Testis (tissue), 3 donors: ENCODE data around the gene CALD1. TPM values are rescaled to one million over a fixed set of nuclear protein-coding genes. Genes with fewer than 3 reads are reported as not detected.
A peak's percentile ranks its signal among the peaks of the same experiment; 100 is the strongest.

Experiments
- DNase-seq: peaks from one replicate; pipeline ENCODE4 v3.0.0-alpha.2; 2019
- H3K27ac ChIP-seq, 2 donors: fragments of 200-600 bp; sonication (generic); one replicate each; pipeline ENCODE4 v1.5.1; 2019
- H3K27me3 ChIP-seq: fragments of 200-600 bp; sonication (generic); one replicate; pipeline ENCODE4 v1.5.1; 2019
- H3K36me3 ChIP-seq: fragments of 200-600 bp; sonication (generic); one replicate; pipeline ENCODE4 v1.5.1; 2017; ENCODE audit warnings: low read depth; ENCODE audit errors: missing control alignments
- H3K4me1 ChIP-seq: fragments of 200-600 bp; sonication (generic); one replicate; pipeline ENCODE4 v1.5.1; 2019
- H3K4me3 ChIP-seq, 2 donors: fragments of 200-600 bp; sonication (generic); one replicate each; pipeline ENCODE4 v1.5.1; 2017 to 2019
- H3K9me3 ChIP-seq: fragments of 200-600 bp; sonication (generic); one replicate; pipeline ENCODE4 v1.5.1; 2017
- CTCF ChIP-seq, 3 experiments: fragments of 450-650 bp in 2 of 3; fragments of 200-600 bp in 1 of 3; sonication (generic) in 1 of 3; IDR thresholded peaks; one replicate each; pipeline ENCODE4 v1.5.1; 2016 to 2019; ENCODE audit warnings: antibody characterized with exemption in 3 of 3, mild to moderate bottlenecking in 2 of 3, moderate library complexity in 1 of 3
- POLR2A ChIP-seq: fragments of 450-650 bp; IDR thresholded peaks from one replicate; pipeline ENCODE4 v1.6.1; 2017; ENCODE audit warnings: antibody characterized with exemption, mild to moderate bottlenecking, moderate library complexity
- WGBS, 2 donors: methylation state at CpG; one replicate each; pipeline ENCODE4 v1.1.5; 2018; 5-methylcytosine and 5-hydroxymethylcytosine counted together
- intact Hi-C: fragments of 100-400 bp; cut with DNase I; formaldehyde crosslinking; loops from one replicate; pipeline ENCODE4 v1.15.1; 2023; ENCODE audit warnings: low total_unique reads
- polyA plus RNA-seq: library from polyadenylated mRNA; stranded (reverse); fragments of 350-450 nt; fragmentation: Illumina TruSeq; extraction: RNeasy Lipid Tissue Mini Kit (QIAGEN cat#74804); gene quantifications from one replicate; pipeline ENCODE4 v1.2.3, GENCODE V29; 2014; ENCODE audit warnings: low read depth, low replicate concordance; ENCODE audit not compliant: insufficient read depth
- total RNA-seq, 2 donors: library from RNA; depleted of rRNA; stranded (reverse); fragments of >200 nt; gene quantifications; one replicate each; pipeline ENCODE4 v1.2.3, GENCODE V29; 2016

The CALD1 gene
- total and polyA plus RNA-seq, 3 donors from 2014 or later: 103 to 153 (median 135) TPM

- no peak overlapping the region for H3K4me3 ChIP-seq
- no peak for DNase-seq
- peak overlapping the region in 1 of 2 donors; percentile 32 for H3K27ac ChIP-seq
- no peaks in the 10 kb centered on the region for H3K9me3 ChIP-seq
- intact Hi-C loops: no loop called here
- TF ChIP-seq POLR2A (no peak), CTCF (IDR thresholded peaks at IDR 0.05) (no peak)
- 70 to 84% methylated on average over 5 of the region's 5 CpGs for whole genome bisulfite sequencing, 2 donors
- H3K27me3 ChIP-seq: no peaks in the 10 kb centered on the region
- H3K4me1 ChIP-seq: no peaks in the 10 kb centered on the region
- no peaks in the 10 kb centered on the region for H3K36me3 ChIP-seq
These were observed 11.8 kb upstream of the CALD1 start for GRCh38 chr7:134767520-134768168.

GRCh38 chr7:134768243-134768642, 11.2 kb upstream of the CALD1 start:
- no peak for DNase-seq
- TF ChIP-seq POLR2A: no peak
- no peak for TF ChIP-seq CTCF (IDR thresholded peaks at IDR 0.05)
- WGBS, 2 donors: 72 to 88% methylated on average over 4 of the region's 4 CpGs
- Histone ChIP-seq H3K36me3 (no peaks in the 10 kb centered on the region), H3K4me3 (no peak overlapping the region), H3K9me3 (no peaks in the 10 kb centered on the region), H3K27me3 (no peaks in the 10 kb centered on the region), H3K4me1 (no peaks in the 10 kb centered on the region), H3K27ac (no peak overlapping the region)
- intact Hi-C loops: no loop called here

GRCh38 chr7:134770676-134771075, 8.8 kb upstream of the CALD1 start:
- no peaks in the 10 kb centered on the region for H3K27me3 ChIP-seq
- DNase-seq: no peak
- no peak overlapping the region for H3K27ac ChIP-seq
- H3K9me3 ChIP-seq: no peaks in the 10 kb centered on the region
- TF ChIP-seq POLR2A (no peak), CTCF (IDR thresholded peaks at IDR 0.05) (no peak)
- WGBS, 2 donors: 78 to 87% methylated on average over 6 of the region's 6 CpGs
- H3K4me1 ChIP-seq: no peaks in the 10 kb centered on the region
- H3K36me3 ChIP-seq: no peaks in the 10 kb centered on the region
- intact Hi-C loops: no loop called here
- no peak overlapping the region for H3K4me3 ChIP-seq

GRCh38 chr7:134771111-134771510, 8.3 kb upstream of the CALD1 start:
- Histone ChIP-seq H3K27me3 (no peaks in the 10 kb centered on the region), H3K4me3 (no peak overlapping the region), H3K9me3 (no peaks in the 10 kb centered on the region), H3K36me3 (no peaks in the 10 kb centered on the region), H3K27ac (no peak overlapping the region), H3K4me1 (no peaks in the 10 kb centered on the region)
- no peak for DNase-seq
- 83 to 92% methylated on average over 3 of the region's 3 CpGs for WGBS, 2 donors
- intact Hi-C loops: no loop called here
- TF ChIP-seq CTCF (IDR thresholded peaks at IDR 0.05) (no peak), POLR2A (no peak)

- no peak overlapping the region for H3K27ac ChIP-seq
- intact Hi-C loops: no loop called here
These were observed 7.5 kb upstream of the CALD1 start for GRCh38 chr7:134771889-134772288.

More at GRCh38 chr7:134771889-134772288, 7.5 kb upstream of the CALD1 start:
- Histone ChIP-seq H3K4me1 (no peaks in the 10 kb centered on the region), H3K4me3 (no peak overlapping the region), H3K9me3 (no peaks in the 10 kb centered on the region), H3K36me3 (no peaks in the 10 kb centered on the region), H3K27me3 (no peaks in the 10 kb centered on the region)
- TF ChIP-seq CTCF (IDR thresholded peaks at IDR 0.05) (no peak), POLR2A (no peak)
- DNase-seq: no peak
- 96 to 97% methylated on average over 2 of the region's 2 CpGs for WGBS, 2 donors
